Endothelial cell (in vitro differentiated cells): ENCODE measurements around the gene UPF3B. TPM values are rescaled to one million over a fixed set of nuclear protein-coding genes. Genes with fewer than 3 reads are reported as not detected.
A peak's percentile ranks its signal among the peaks of the same experiment; 100 is the strongest.

Source experiments
- DNase-seq: peaks from one replicate; pipeline ENCODE4 v3.0.0; 2021; ENCODE audit warnings: low spot score
- H3K27ac Mint-ChIP-seq: one replicate; pipeline ENCODE4 v1.8.0; 2021; ENCODE audit warnings: mixed read lengths, inconsistent platforms; ENCODE audit not compliant: unreplicated experiment
- H3K27me3 Mint-ChIP-seq: one replicate; pipeline ENCODE4 v1.8.0; 2021; ENCODE audit warnings: mild to moderate bottlenecking, moderate library complexity, mixed read lengths, inconsistent platforms; ENCODE audit not compliant: unreplicated experiment
- H3K36me3 Mint-ChIP-seq: one replicate; pipeline ENCODE4 v1.8.0; 2021; ENCODE audit warnings: mild to moderate bottlenecking, low read depth, mixed read lengths, inconsistent platforms; ENCODE audit not compliant: unreplicated experiment
- H3K4me1 Mint-ChIP-seq: one replicate; pipeline ENCODE4 v1.8.0; 2021; ENCODE audit warnings: mild to moderate bottlenecking, mixed read lengths, inconsistent platforms; ENCODE audit not compliant: unreplicated experiment
- H3K4me3 Mint-ChIP-seq: one replicate; pipeline ENCODE4 v1.8.0; 2021; ENCODE audit warnings: mild to moderate bottlenecking, mixed read lengths, inconsistent platforms; ENCODE audit not compliant: unreplicated experiment
- H3K9me3 Mint-ChIP-seq: one replicate; pipeline ENCODE4 v1.8.0; 2021; ENCODE audit warnings: mixed read lengths, inconsistent platforms; ENCODE audit not compliant: unreplicated experiment
- CTCF ChIP-seq: fragments of 200-600 bp; sonication (generic); IDR thresholded peaks from one replicate; pipeline ENCODE4 v1.5.0; 2021; ENCODE audit warnings: antibody characterized with exemption; ENCODE audit not compliant: unreplicated experiment
- total RNA-seq: library from RNA; stranded (reverse); fragmentation: NEBNext Ultra II Directional; extraction: Animal tissue kit (Norgen Biotek cat#: 25700); gene quantifications from one replicate; pipeline ENCODE4 v1.2.1, GENCODE V29; 2021; ENCODE audit not compliant: unreplicated experiment

Gene UPF3B
- total RNA-seq, 1 donor from 2014 or later = 11.8 TPM

- peak within 1 kb of the TSS; percentile 88 for H3K27ac Mint-ChIP-seq
- no peaks in the 10 kb centered on the region for H3K36me3 Mint-ChIP-seq
- TF ChIP-seq CTCF = no peak
- peak; percentile 66 for DNase-seq
- H3K9me3 Mint-ChIP-seq = no peaks in the 10 kb centered on the region
- H3K4me1 Mint-ChIP-seq = peaks cover 13% of the 10 kb centered on the region
- no peaks in the 10 kb centered on the region for H3K27me3 Mint-ChIP-seq
- H3K4me3 Mint-ChIP-seq = peak within 1 kb of the TSS; percentile 93
Measured at GRCh38 chrX:119791437-119792231, 61.1 kb downstream of the UPF3B start, which contains the start of gene RPL39. RPL39 (minus strand) TSS chrX:119791630; CDS start chrX:119791576, 54 bp downstream.

GRCh38 chrX:119790977-119791436, 61.8 kb downstream of the UPF3B start:
- no peak for TF ChIP-seq CTCF
- Mint-ChIP-seq H3K9me3 (no peaks in the 10 kb centered on the region), H3K36me3 (no peaks in the 10 kb centered on the region), H3K4me3 (peak overlapping the region; percentile 93), H3K27me3 (no peaks in the 10 kb centered on the region), H3K4me1 (peaks cover 13% of the 10 kb centered on the region), H3K27ac (peak overlapping the region; percentile 88)
- no peak for DNase-seq

- peak; percentile 39 for DNase-seq
- H3K27ac Mint-ChIP-seq = peak overlapping the region; percentile 61
- no peaks in the 10 kb centered on the region for H3K9me3 Mint-ChIP-seq
- TF ChIP-seq CTCF = peak; percentile 25
- H3K27me3 Mint-ChIP-seq = no peaks in the 10 kb centered on the region
- H3K4me3 Mint-ChIP-seq = no peak overlapping the region
- H3K4me1 Mint-ChIP-seq = peaks cover 10% of the 10 kb centered on the region
- no peaks in the 10 kb centered on the region for H3K36me3 Mint-ChIP-seq
Measured at GRCh38 chrX:119784747-119785446, 67.9 kb downstream of the UPF3B start.

Other genes starting within 250 kb of the UPF3B start
- gene NKRF, start 246.5 kb downstream of the UPF3B start, total RNA-seq = 8.4 TPM
- gene SEPTIN6, start 159.8 kb downstream of the UPF3B start, total RNA-seq = 19.8 TPM
- gene SOWAHD, start 94.4 kb downstream of the UPF3B start, total RNA-seq = not detected
- 1,381 TPM for gene RPL39, start 61.3 kb downstream of the UPF3B start, total RNA-seq
- 16.7 TPM for gene RNF113A, start 18.8 kb upstream of the UPF3B start, total RNA-seq
- 95.0 TPM for gene NDUFA1, start 18.9 kb upstream of the UPF3B start, total RNA-seq
- not detected for gene AKAP14, start 42.9 kb upstream of the UPF3B start, total RNA-seq
- gene NKAP, start 90.8 kb upstream of the UPF3B start, total RNA-seq = 7.5 TPM
- not detected for gene RHOXF2B, start 224.7 kb upstream of the UPF3B start, total RNA-seq